Mesenteric fat pad (tissue), 1 donor: ENCODE results near the gene ZNF500. TPM values are rescaled to one million over a fixed set of nuclear protein-coding genes. Genes with fewer than 3 reads are reported as not detected.

Experiments
- DNase-seq: peaks from one replicate; pipeline ENCODE4 v3.0.0-alpha.2; 2020; ENCODE audit warnings: low spot score
- long read RNA-seq: library from polyadenylated mRNA; unstranded; transcript quantifications from one replicate; pipeline ENCODE4 v2.0.0, GENCODE V29; 2020
- total RNA-seq: library from RNA; stranded (reverse); fragmentation: NEBNext Ultra II Directional; extraction: Animal tissue kit (Norgen Biotek cat#: 25700); gene quantifications from one replicate; pipeline ENCODE4 v1.2.1, GENCODE V29; 2021
- donor health status: DM: yes; HTN: yes; CAD: no.

The ZNF500 gene
- total RNA-seq = 12.4 TPM
- long read RNA-seq, full-length matches to known transcripts = 8 of 11 reads
- long read RNA-seq, partial matches to known transcripts = 2 of 11 reads
- long read RNA-seq, other reads (novel, unspliced or antisense) = 1 of 11 reads

- peak; percentile 99 for DNase-seq
These were observed at the start of gene ZNF500 for GRCh38 chr16:4766875-4767628. ZNF500 (minus strand) TSS chr16:4767162; CDS start chr16:4765978, 1,184 bp downstream.

- DNase-seq = no peak
These were observed 47.7 kb upstream of the ZNF500 start for GRCh38 chr16:4814542-4815173.

- no peak for DNase-seq
These were observed 47.1 kb upstream of the ZNF500 start for GRCh38 chr16:4814046-4814445.

GRCh38 chr16:4813251-4814003, 46.5 kb upstream of the ZNF500 start:
- no peak for DNase-seq

- no peak for DNase-seq
These were observed 44.8 kb upstream of the ZNF500 start for GRCh38 chr16:4811773-4812172.

- no peak for DNase-seq
These were observed 44.3 kb upstream of the ZNF500 start for GRCh38 chr16:4811242-4811641.

- DNase-seq = no peak
These were observed 39.3 kb upstream of the ZNF500 start for GRCh38 chr16:4806280-4806679.

GRCh38 chr16:4805231-4805630, 38.3 kb upstream of the ZNF500 start:
- no peak for DNase-seq

- no peak for DNase-seq
These were observed 37.2 kb upstream of the ZNF500 start for GRCh38 chr16:4803898-4804762.

GRCh38 chr16:4803401-4803844, 36.5 kb upstream of the ZNF500 start:
- DNase-seq = no peak

GRCh38 chr16:4802659-4803287, 35.8 kb upstream of the ZNF500 start:
- DNase-seq = peak; percentile 97

- DNase-seq = peak; percentile 92
These were observed 35.1 kb upstream of the ZNF500 start, which contains the start of gene ROGDI for GRCh38 chr16:4801962-4802658. ROGDI (minus strand) TSS chr16:4802633; CDS start chr16:4802571, 62 bp downstream.

- DNase-seq = no peak
These were observed 34.3 kb upstream of the ZNF500 start for GRCh38 chr16:4801051-4801961.

- DNase-seq = no peak
These were observed 33.5 kb upstream of the ZNF500 start for GRCh38 chr16:4800290-4801041.

- DNase-seq = no peak
These were observed 32.4 kb upstream of the ZNF500 start for GRCh38 chr16:4799171-4799855.

GRCh38 chr16:4798456-4798855, 31.5 kb upstream of the ZNF500 start:
- no peak for DNase-seq

- no peak for DNase-seq
These were observed 30.9 kb upstream of the ZNF500 start for GRCh38 chr16:4797805-4798252.
